ENCODE measurements around the gene PICK1. TPM values are rescaled to one million over a fixed set of nuclear protein-coding genes. Genes with fewer than 3 reads are reported as not detected.
A peak's percentile ranks its signal among the peaks of the same experiment; 100 is the strongest.

Gene PICK1
- total RNA-seq, 2 experiments from 2014 or later: 14.9 to 17.2 TPM

DNA sequence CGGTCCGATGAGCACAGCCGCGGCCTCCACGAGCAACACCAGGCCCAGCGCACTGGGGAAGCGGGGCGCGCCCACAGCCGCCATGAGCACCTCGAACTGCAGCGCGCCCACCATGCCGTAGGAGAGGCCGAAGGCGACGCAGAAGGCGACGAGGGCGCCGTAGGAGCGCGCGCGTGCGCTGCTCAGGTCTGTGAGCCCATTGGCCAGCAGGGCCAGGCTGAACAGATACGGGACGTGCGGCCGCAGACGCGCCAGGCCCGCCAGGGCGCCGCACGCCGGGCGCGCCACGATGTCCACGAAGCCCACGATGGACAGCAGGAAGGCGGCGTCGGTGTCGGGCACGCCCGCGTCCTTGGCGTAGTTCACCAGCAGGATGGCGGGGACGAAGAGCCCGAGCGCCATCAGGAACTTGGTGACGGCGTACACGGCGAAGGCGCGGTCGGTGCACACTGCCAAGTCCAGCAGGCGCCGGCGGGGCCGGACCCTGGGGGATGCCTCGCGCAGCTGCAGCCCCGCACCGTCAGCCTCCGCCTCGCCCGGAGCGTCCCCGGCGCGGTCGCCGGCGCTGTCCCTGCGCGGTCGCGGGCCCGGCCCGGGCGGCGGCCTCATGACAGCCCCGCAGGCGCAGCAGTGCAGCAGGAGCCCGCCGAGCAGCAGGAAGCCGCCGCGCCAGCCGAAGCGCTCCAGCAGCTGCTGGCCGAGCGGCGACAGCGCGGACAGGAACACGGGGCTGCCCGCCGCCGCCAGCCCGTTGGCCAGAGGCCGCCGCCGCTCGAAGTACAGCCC is 23.8 kb downstream of the PICK1 start:
- intact Hi-C loops (cut with DNase I, micrococcal nuclease): no loop called here
- Mint-ChIP-seq H3K4me1 (no peaks in the 10 kb centered on the region), H3K27ac (no peak overlapping the region), H3K27me3 (peaks cover 17% of the 10 kb centered on the region), H3K36me3 (ENCODE audit: low read depth) (no peaks in the 10 kb centered on the region), H3K4me3 (no peak overlapping the region), H3K9me3 (ENCODE audit: low read depth) (no peaks in the 10 kb centered on the region)
- ChIA-PET POLR2A (no interaction called here), CTCF (no interaction called here)
- ATAC-seq (peak; percentile 55), DNase-seq (peak; percentile 31)

DNA sequence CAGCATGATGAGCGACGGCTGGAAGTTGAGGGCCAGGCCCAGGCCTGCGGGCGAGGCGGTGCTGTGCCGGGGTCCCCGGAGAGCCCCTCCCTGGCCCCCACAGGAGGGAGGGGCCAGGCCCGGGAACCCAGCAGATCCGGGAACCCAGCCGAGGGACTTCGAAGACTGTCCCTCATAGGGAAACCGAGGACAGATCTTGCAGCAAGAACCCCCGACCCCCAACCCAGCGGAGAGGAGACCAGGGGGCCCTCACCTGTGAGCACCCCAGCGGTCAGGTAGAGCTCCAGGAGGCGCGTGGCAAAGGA is 24.4 kb downstream of the PICK1 start:
- intact Hi-C loops (cut with DNase I, micrococcal nuclease): no loop called here
- H3K27ac Mint-ChIP-seq: no peak overlapping the region

GRCh38 chr22:38081941-38082828 is 25.0 kb downstream of the PICK1 start:
- Mint-ChIP-seq H3K4me1 (no peaks in the 10 kb centered on the region), H3K9me3 (ENCODE audit: low read depth) (no peaks in the 10 kb centered on the region), H3K4me3 (no peak overlapping the region), H3K27me3 (peaks cover 17% of the 10 kb centered on the region), H3K36me3 (ENCODE audit: low read depth) (peaks cover 2% of the 10 kb centered on the region), H3K27ac (no peak overlapping the region)
- intact Hi-C loops (cut with DNase I, micrococcal nuclease): no loop called here
- ChIA-PET POLR2A (no interaction called here), CTCF (interaction anchor here (0.7 kb wide), 1 partner anchor 30 kb away, joined by 3 read pairs; no protein-coding TSS in a partner anchor)
- ATAC-seq (peak; percentile 54), DNase-seq (peak; percentile 45)

More for the DNA sequence above, 24.4 kb downstream of the PICK1 start:
- H3K36me3 Mint-ChIP-seq (ENCODE audit: low read depth): peaks cover 2% of the 10 kb centered on the region
- no peaks in the 10 kb centered on the region for H3K4me1 Mint-ChIP-seq
- CTCF ChIA-PET: interaction anchor here (0.7 kb wide), 1 partner anchor 29 kb away, joined by 3 read pairs; no protein-coding TSS in a partner anchor
- DNase-seq (no peak), ATAC-seq (no peak)
- peaks cover 17% of the 10 kb centered on the region for H3K27me3 Mint-ChIP-seq
- no peaks in the 10 kb centered on the region for H3K9me3 Mint-ChIP-seq (ENCODE audit: low read depth)
- POLR2A ChIA-PET: no interaction called here
- no peak overlapping the region for H3K4me3 Mint-ChIP-seq

- ChIA-PET POLR2A (no interaction called here), CTCF (interaction anchor here (0.6 kb wide), 1 partner anchor 24 kb away, joined by 3 read pairs; no protein-coding TSS in a partner anchor)
- intact Hi-C loops (cut with DNase I, micrococcal nuclease): no loop called here
- ATAC-seq: no peak
- Mint-ChIP-seq H3K9me3 (ENCODE audit: low read depth) (no peaks in the 10 kb centered on the region), H3K4me3 (no peak overlapping the region), H3K36me3 (ENCODE audit: low read depth) (peaks cover 2% of the 10 kb centered on the region), H3K27me3 (peaks cover 24% of the 10 kb centered on the region), H3K4me1 (no peaks in the 10 kb centered on the region), H3K27ac (no peak overlapping the region)
- no peak for DNase-seq
Measured at GRCh38 chr22:38082986-38083710, 25.9 kb downstream of the PICK1 start.

DNA sequence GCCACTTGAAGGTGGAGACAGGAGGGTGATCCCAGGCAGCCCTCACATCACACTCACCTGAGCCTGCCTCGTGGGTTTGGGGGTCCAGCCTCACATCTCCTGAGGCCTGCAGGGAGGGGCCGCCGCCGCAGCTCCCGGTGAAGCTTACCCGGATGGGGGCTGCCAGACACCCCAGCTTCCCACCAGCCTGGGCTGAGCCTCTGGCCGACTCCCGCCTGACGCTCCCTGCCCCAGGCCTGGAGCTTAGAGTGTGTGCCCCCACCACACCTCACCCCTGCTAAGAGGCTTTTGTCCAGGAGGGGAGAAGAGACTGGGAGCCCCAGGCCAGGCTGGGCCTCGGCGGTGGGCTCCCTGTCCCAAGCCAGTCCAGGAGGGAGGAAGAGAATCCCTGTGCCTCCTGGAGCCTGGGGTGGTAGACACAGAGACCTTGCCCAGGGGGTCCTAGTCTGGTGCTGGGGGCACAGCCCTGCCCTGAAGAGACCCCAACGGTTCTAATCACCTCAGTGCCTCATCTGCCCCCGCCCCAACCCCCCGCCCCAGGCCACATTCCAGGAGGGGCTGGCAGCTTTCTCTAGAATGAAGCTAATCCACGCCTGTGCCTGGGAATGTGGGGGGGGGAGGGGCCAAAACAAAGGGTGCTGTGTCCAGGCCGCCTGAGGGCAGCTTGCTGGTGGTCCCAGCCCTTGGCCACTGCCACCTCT is 26.9 kb downstream of the PICK1 start, which contains the start of gene SLC16A8:
Gene SLC16A8, minus strand, starts transcription at position 254 of the 701 bp plus-strand sequence. CDS start 1,311 bp downstream, outside the sequence.
- CTCF ChIA-PET: interaction anchor here (0.6 kb wide), 1 partner anchor 23 kb away, joined by 3 read pairs; no protein-coding TSS in a partner anchor
- H3K4me3 Mint-ChIP-seq: no peak within 1 kb of the TSS

GRCh38 chr22:38085056-38085455 is 27.9 kb downstream of the PICK1 start:
- Mint-ChIP-seq H3K4me1 (no peaks in the 10 kb centered on the region), H3K27ac (no peak overlapping the region), H3K4me3 (no peak overlapping the region), H3K36me3 (ENCODE audit: low read depth) (peaks cover 2% of the 10 kb centered on the region), H3K27me3 (peaks cover 20% of the 10 kb centered on the region), H3K9me3 (ENCODE audit: low read depth) (no peaks in the 10 kb centered on the region)
- ChIA-PET CTCF (no interaction called here), POLR2A (interaction anchor here (0.6 kb wide), 2 partner anchors 267 to 1508 kb away, joined by 3 read pairs; no protein-coding TSS in a partner anchor)
- intact Hi-C loops (cut with DNase I, micrococcal nuclease): no loop called here
- ATAC-seq (no peak), DNase-seq (no peak)

More for the DNA sequence above, 26.9 kb downstream of the PICK1 start, which contains the start of gene SLC16A8:
- DNase-seq: no peak
- Mint-ChIP-seq H3K27me3 (peaks cover 26% of the 10 kb centered on the region), H3K27ac (no peak within 1 kb of the TSS), H3K9me3 (ENCODE audit: low read depth) (no peaks in the 10 kb centered on the region), H3K36me3 (ENCODE audit: low read depth) (peaks cover 2% of the 10 kb centered on the region), H3K4me1 (no peaks in the 10 kb centered on the region)
- intact Hi-C loops (cut with DNase I, micrococcal nuclease): no loop called here
- POLR2A ChIA-PET: no interaction called here
- ATAC-seq: no peak

- Mint-ChIP-seq H3K9me3 (ENCODE audit: low read depth) (no peaks in the 10 kb centered on the region), H3K4me3 (no peak overlapping the region), H3K27ac (no peak overlapping the region), H3K27me3 (peaks cover 17% of the 10 kb centered on the region), H3K36me3 (ENCODE audit: low read depth) (peaks cover 2% of the 10 kb centered on the region), H3K4me1 (no peaks in the 10 kb centered on the region)
- DNase-seq (no peak), ATAC-seq (no peak)
- ChIA-PET CTCF (no interaction called here), POLR2A (interaction anchor here (0.6 kb wide), 2 partner anchors 267 to 1507 kb away, joined by 3 read pairs; no protein-coding TSS in a partner anchor)
- intact Hi-C loops (cut with DNase I, micrococcal nuclease): no loop called here
Measured at GRCh38 chr22:38085501-38085900, 28.3 kb downstream of the PICK1 start.

DNA sequence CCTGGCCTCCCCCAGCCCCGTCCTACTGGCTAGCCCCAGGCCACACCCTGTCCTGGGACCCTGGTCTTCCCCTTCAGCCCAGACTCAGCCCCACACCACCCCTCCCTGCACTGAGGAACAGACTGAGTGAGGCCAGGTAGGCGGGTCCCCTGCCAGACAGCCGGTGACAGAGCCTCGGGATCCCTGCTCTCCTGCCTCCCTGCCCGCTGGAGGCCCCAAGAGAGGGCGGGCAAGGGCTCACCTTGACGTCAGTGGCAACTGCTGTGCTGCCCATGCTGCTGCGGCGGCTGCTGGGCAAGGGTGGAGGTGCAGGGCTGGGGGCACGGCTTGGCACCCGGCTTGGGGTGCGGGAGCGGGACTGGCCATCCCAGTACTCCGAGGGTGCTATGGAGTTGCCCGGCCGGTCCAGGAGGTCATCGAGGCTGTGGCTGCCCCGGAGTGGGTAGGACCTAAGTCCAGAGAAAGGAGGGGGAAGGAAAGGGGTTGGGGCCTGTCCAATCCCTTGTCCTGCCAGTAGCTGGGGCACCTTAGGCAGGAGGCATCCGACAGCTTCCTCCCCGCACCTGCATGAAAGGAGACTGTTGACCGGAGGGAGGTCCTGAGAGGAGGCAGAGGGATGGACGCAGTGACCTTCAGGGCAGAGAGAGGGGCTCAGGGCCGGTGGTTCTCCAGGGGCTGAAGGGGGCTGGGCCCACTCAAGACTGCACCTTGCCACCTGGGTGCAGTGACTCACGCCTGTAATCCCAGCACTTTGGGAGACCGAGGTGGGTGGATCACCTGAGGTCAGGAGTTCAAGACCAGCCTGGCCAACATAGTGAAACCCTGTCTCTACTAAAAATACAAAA is 29.0 kb downstream of the PICK1 start:
- CTCF ChIA-PET: no interaction called here
- Mint-ChIP-seq H3K4me1 (no peaks in the 10 kb centered on the region), H3K4me3 (no peak overlapping the region), H3K36me3 (ENCODE audit: low read depth) (peaks cover 2% of the 10 kb centered on the region), H3K27ac (no peak overlapping the region), H3K9me3 (ENCODE audit: low read depth) (no peaks in the 10 kb centered on the region), H3K27me3 (peaks cover 14% of the 10 kb centered on the region)
- ATAC-seq (no peak), DNase-seq (no peak)
- POLR2A ChIA-PET: no interaction called here
- intact Hi-C loops (cut with DNase I, micrococcal nuclease): no loop called here

GRCh38 chr22:38086942-38087341 is 29.7 kb downstream of the PICK1 start:
- POLR2A ChIA-PET: no interaction called here
- DNase-seq: no peak
- Mint-ChIP-seq H3K27ac (no peak overlapping the region), H3K4me3 (no peak overlapping the region), H3K9me3 (ENCODE audit: low read depth) (no peaks in the 10 kb centered on the region), H3K36me3 (ENCODE audit: low read depth) (peaks cover 2% of the 10 kb centered on the region), H3K27me3 (peaks cover 11% of the 10 kb centered on the region), H3K4me1 (no peaks in the 10 kb centered on the region)
- intact Hi-C loops (cut with DNase I, micrococcal nuclease): no loop called here
- CTCF ChIA-PET: interaction anchor here (1.0 kb wide), 1 partner anchor 269 kb away, joined by 3 read pairs; no protein-coding TSS in a partner anchor
- no peak for ATAC-seq

DNA sequence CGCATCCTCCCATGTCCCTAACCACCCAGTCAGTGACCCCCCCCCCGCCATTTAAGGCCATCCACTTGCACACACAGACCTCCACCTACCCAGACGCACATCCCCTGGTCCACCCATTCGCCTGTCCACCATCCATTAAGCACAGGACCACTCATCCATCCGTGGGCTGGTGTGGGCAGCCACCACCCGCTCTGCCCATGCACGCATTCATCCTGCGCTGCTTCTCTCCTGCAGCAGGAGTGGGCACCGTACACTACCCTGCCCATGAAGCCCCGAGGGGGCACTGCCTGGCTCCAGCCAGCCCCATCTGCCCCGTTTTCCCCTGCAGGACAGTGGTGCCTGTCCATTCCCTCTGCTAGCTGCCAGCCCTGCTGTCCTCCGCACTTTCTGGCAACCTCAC is 30.7 kb downstream of the PICK1 start:
- ChIA-PET CTCF (interaction anchor here (1.0 kb wide), 1 partner anchor 268 kb away, joined by 3 read pairs; no protein-coding TSS in a partner anchor), POLR2A (no interaction called here)
- Mint-ChIP-seq H3K27ac (no peak overlapping the region), H3K27me3 (peaks cover 10% of the 10 kb centered on the region), H3K4me3 (no peak overlapping the region), H3K36me3 (ENCODE audit: low read depth) (peaks cover 5% of the 10 kb centered on the region), H3K4me1 (no peaks in the 10 kb centered on the region), H3K9me3 (ENCODE audit: low read depth) (no peaks in the 10 kb centered on the region)
- intact Hi-C loops (cut with DNase I, micrococcal nuclease): no loop called here
- DNase-seq: no peak
- ATAC-seq: no peak

Data from activated CD4-positive, alpha-beta T cell treated with anti-CD3 and anti-CD28 coated beads for 36 hours (primary cell).